Measurements from ENCODE around the gene HTR3B. TPM values are rescaled to one million over a fixed set of nuclear protein-coding genes. Genes with fewer than 3 reads are reported as not detected.

The HTR3B gene
- total and polyA plus RNA-seq, 2 of the 4 experiments (the other 2 are of a cell fraction), result not detected

GRCh38 chr11:113934761-113935160 is 30.2 kb downstream of the HTR3B start:
- Histone ChIP-seq H4K20me1 (ENCODE audit: insufficient read depth, low read length) (no peaks in the 10 kb centered on the region), H2BK20ac (ENCODE audit: low read depth, low read length) (no peak overlapping the region), H2AFZ (replicated peaks; ENCODE audit: low read length, poor library complexity) (no peak overlapping the region), H2AK9ac (replicated peaks; ENCODE audit: low read depth, low read length, poor library complexity) (no peak overlapping the region), H3K4ac (ENCODE audit: low read depth, low read length) (no peak overlapping the region), H3K9me3 (ENCODE audit: control insufficient read depth, insufficient read depth, low read length) (no peaks in the 10 kb centered on the region), H3K14ac (replicated peaks; ENCODE audit: low read depth, low read length) (no peak overlapping the region), H3K36me3 (ENCODE audit: control insufficient read depth, insufficient read depth, low read length) (no peaks in the 10 kb centered on the region), H2AK5ac (ENCODE audit: low read depth, low read length) (no peak overlapping the region), H3K18ac (ENCODE audit: low read depth, low read length) (no peak overlapping the region), H3K4me2 (ENCODE audit: low read depth, low read length) (no peak overlapping the region), H3K23ac (ENCODE audit: low read depth, low read length) (no peak overlapping the region), H2BK5ac (ENCODE audit: low read depth, low read length, poor library complexity, severe bottlenecking) (no peak overlapping the region), H3K4me1 (ENCODE audit: control insufficient read depth, insufficient read depth, low read length) (no peaks in the 10 kb centered on the region), H3K27me3 (ENCODE audit: control insufficient read depth, insufficient read depth, low read length) (no peaks in the 10 kb centered on the region; the same call in 1 of the 2 replicates), H3K56ac (ENCODE audit: extremely low read depth, insufficient read depth, low read length) (no peak overlapping the region), H4K91ac (ENCODE audit: insufficient read depth, low read depth, low read length) (no peak overlapping the region), H3K27ac (ENCODE audit: insufficient read depth, low read length) (no peak overlapping the region), H3K9ac (ENCODE audit: low read depth, low read length) (no peak overlapping the region), H4K8ac (ENCODE audit: low read depth in 2 of 2, low read length in 2 of 2) (no peak overlapping the region), H4K5ac (ENCODE audit: low read depth, low read length) (no peak overlapping the region), H3K79me1 (ENCODE audit: low read depth in 1 of 2, low read length in 2 of 2) (no peaks in the 10 kb centered on the region), H3K9me1 (ENCODE audit: insufficient read depth, low read length) (no peaks in the 10 kb centered on the region), H2BK15ac (ENCODE audit: low read depth, low read length) (no peak overlapping the region), H3K4me3 (ENCODE audit: insufficient read depth, low read depth, low read length) (no peak overlapping the region), H2BK120ac (ENCODE audit: low read depth, low read length) (no peak overlapping the region)
- no peak for DNase-seq
- intact Hi-C loops (cut with micrococcal nuclease), result no loop called here
- ChIA-PET CTCF (no interaction called here), POLR2A (ENCODE audit: unreplicated experiment) (no interaction called here)
- TF ChIP-seq CTCF (conservative IDR thresholded peaks at IDR 0.05; ENCODE audit: low read depth, low read length), result no peak
- no peak for TF ChIP-seq CEBPB (IDR thresholded peaks at IDR 0.05; ENCODE audit: low read depth, low read length)
- TF ChIP-seq NFE2L2 (IDR thresholded peaks at IDR 0.05; ENCODE audit: low read depth, low read length), result no peak
- no peak for TF ChIP-seq ELK1 (IDR thresholded peaks at IDR 0.05; ENCODE audit: borderline replicate concordance, low read depth, low read length)
- no peak for TF ChIP-seq CHD1 (IDR thresholded peaks at IDR 0.05; ENCODE audit: low read depth, low read length)
- no peak for TF ChIP-seq RCOR1 (IDR thresholded peaks at IDR 0.05; ENCODE audit: insufficient replicate concordance, low read length)
- no peak for TF ChIP-seq SMC3 (IDR thresholded peaks at IDR 0.05; ENCODE audit: low read depth, low read length)
- TF ChIP-seq MAZ (IDR thresholded peaks at IDR 0.05; ENCODE audit: borderline replicate concordance, low read depth, low read length), result no peak
- no peak for TF ChIP-seq RAD21 (IDR thresholded peaks at IDR 0.05; ENCODE audit: low read length)
- TF ChIP-seq BHLHE40 (IDR thresholded peaks at IDR 0.05; ENCODE audit: low read depth, low read length), result no peak
- no peak for TF ChIP-seq MXI1 (IDR thresholded peaks at IDR 0.05; ENCODE audit: borderline replicate concordance, low read depth, low read length)
- TF ChIP-seq POLR2A (IDR thresholded peaks at IDR 0.05; ENCODE audit: low read depth, low read length), result no peak
- no peak for TF ChIP-seq MAFK (IDR thresholded peaks at IDR 0.05; ENCODE audit: low read depth, low read length)
- TF ChIP-seq RFX5 (IDR thresholded peaks at IDR 0.05; ENCODE audit: low read depth, low read length), result no peak
- TF ChIP-seq USF2 (IDR thresholded peaks at IDR 0.05; ENCODE audit: low read depth, low read length), result no peak
- no peak for TF ChIP-seq FOS (IDR thresholded peaks at IDR 0.05; ENCODE audit: low read depth, low read length)
- BruUV-seq (replicated peaks), result no TSS peak
- no peak for ATAC-seq (ENCODE audit: low read depth)
- dilution Hi-C loops (cut with HindIII; ENCODE audit: low sequenced_read_pairs, unreplicated experiment), result no loop called here
- in situ Hi-C loops (cut with MboI; ENCODE audit: low sequenced_read_pairs), result no loop called here
- no CpG with 5 or more reads among the region's 4 CpGs for WGBS, 2 experiments (ENCODE audit: extremely low coverage in 2 of 2, insufficient read length in 1 of 2)
